Activated CD4-positive, alpha-beta T cell treated with anti-CD3 and anti-CD28 coated beads, Interleukin-2, amount 10 ng/mL, durations not matched to agents 7 days and 5 days (primary cell): Measurements from ENCODE around the gene FBXO28. TPM values are rescaled to one million over a fixed set of nuclear protein-coding genes. Genes with fewer than 3 reads are reported as not detected.

ENCODE experiments used
- CTCF ChIA-PET: fragments of 350-600 bp; sonication (Branson Sonifier 250); formaldehyde crosslinking; loops from one replicate; lab custom pipeline; 2021; ENCODE audit warnings: antibody characterized with exemption; lab: Charles Lee
- POLR2A ChIA-PET: fragments of 350-600 bp; sonication (Branson Sonifier 250); formaldehyde crosslinking; loops from one replicate; lab custom pipeline; 2021; ENCODE audit warnings: antibody characterized with exemption; lab: Charles Lee
- DNase-seq: peaks from one replicate; pipeline ENCODE4 v3.0.0-alpha.2; 2020
- H3K27ac Mint-ChIP-seq: one replicate; pipeline ENCODE4 v1.8.0; 2021; ENCODE audit warnings: mild to moderate bottlenecking, moderate library complexity, mixed read lengths
- H3K27me3 Mint-ChIP-seq: one replicate; pipeline ENCODE4 v1.8.0; 2021; ENCODE audit warnings: mixed read lengths
- H3K36me3 Mint-ChIP-seq: one replicate; pipeline ENCODE4 v1.8.0; 2021; ENCODE audit warnings: low read depth, mixed read lengths
- H3K4me1 Mint-ChIP-seq: one replicate; pipeline ENCODE4 v1.8.0; 2021; ENCODE audit warnings: mixed read lengths
- H3K4me3 Mint-ChIP-seq: one replicate; pipeline ENCODE4 v1.8.0; 2021; ENCODE audit warnings: mild to moderate bottlenecking, moderate library complexity, mixed read lengths
- H3K9me3 Mint-ChIP-seq: one replicate; pipeline ENCODE4 v1.8.0; 2021; ENCODE audit warnings: mixed read lengths
- total RNA-seq, 2 experiments: library from RNA; stranded (reverse); gene quantifications; one replicate each; pipeline ENCODE4 v1.2.3, GENCODE V29; 2021

Gene FBXO28
- total RNA-seq, 2 experiments from 2014 or later: 23.3 to 25.1 TPM

DNA sequence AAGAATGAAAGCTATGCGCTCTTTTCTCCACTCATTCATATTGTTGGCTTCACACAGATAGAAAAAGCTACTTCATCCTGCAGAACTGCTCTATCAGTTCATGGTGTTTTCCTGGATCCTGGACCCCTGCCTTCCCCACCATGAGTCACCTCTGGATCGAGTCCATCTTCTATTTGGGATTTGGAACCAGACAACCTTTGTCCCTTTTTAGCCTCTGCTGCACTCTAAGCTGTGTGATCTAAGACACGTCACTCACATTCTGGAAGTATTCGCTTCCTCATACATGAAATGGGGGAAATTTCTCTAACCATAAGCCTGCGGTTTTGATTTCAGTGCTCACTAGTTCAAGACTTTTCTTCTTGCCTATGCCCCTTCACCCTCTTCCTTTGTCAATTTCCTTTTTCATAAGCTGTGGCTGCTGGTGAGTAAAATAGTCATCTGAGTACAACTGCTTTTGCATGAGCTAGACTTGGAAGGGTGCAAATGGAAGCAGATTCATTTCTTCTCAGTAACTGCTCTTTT is 55.0 kb downstream of the FBXO28 start:
- ChIA-PET POLR2A (interaction anchor here (1.6 kb wide), 1 partner anchor 14 kb away, joined by 3 read pairs; the partner anchor contains the start of gene DEGS1), CTCF (interaction anchor here (0.6 to 2.3 kb wide), 9 partner anchors 9 to 1386 kb away, joined by 3 to 10 read pairs (median 3); no protein-coding TSS in a partner anchor)
- Mint-ChIP-seq H3K27ac (peak overlapping the region; percentile 46), H3K4me3 (peak overlapping the region; percentile 35), H3K27me3 (peaks cover 9% of the 10 kb centered on the region), H3K4me1 (peaks cover 36% of the 10 kb centered on the region), H3K36me3 (peaks cover 8% of the 10 kb centered on the region), H3K9me3 (peaks cover 9% of the 10 kb centered on the region)
- DNase-seq: peak; percentile 59

DNA sequence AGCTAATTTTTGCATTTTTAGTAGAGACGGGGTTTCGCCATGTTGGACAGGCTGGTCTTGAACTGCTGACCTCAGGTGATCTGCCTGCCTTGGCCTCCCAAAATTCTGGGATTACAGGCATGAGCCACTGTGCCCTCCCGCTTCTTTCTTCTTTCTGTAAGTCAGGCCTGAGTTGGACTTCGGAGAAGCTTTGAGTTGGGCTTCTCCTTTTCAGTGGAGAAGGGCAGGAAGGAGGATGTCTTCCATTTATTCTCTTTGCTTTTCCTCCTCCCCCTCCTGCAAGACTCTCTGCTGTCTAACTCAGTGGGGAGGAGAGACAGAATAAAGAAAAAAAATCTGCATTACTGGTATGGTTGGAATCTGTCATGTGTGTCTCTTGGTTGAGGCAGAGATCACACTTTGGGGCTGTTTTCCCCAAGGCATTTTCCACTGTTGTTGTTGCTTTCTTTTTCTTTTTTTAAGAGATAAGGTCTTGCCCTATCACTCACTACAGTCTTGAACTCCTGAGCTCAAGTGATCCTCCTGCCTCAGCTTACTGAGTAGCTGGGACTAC is 55.9 kb downstream of the FBXO28 start:
- POLR2A ChIA-PET: interaction anchor here (0.5 to 1.6 kb wide), 2 partner anchors 13 to 121 kb away, joined by 3 read pairs; partner anchors contain the start of gene DEGS1
- peaks cover 15% of the 10 kb centered on the region for H3K27me3 Mint-ChIP-seq
- H3K4me1 Mint-ChIP-seq: peaks cover 36% of the 10 kb centered on the region
- peaks cover 8% of the 10 kb centered on the region for H3K36me3 Mint-ChIP-seq
- peak overlapping the region; percentile 46 for H3K27ac Mint-ChIP-seq
- peaks cover 9% of the 10 kb centered on the region for H3K9me3 Mint-ChIP-seq
- CTCF ChIA-PET: interaction anchor here (0.6 to 2.3 kb wide), 10 partner anchors 8 to 1387 kb away, joined by 3 to 10 read pairs (median 4); no protein-coding TSS in a partner anchor
- H3K4me3 Mint-ChIP-seq: peak overlapping the region; percentile 38
- DNase-seq: no peak

DNA sequence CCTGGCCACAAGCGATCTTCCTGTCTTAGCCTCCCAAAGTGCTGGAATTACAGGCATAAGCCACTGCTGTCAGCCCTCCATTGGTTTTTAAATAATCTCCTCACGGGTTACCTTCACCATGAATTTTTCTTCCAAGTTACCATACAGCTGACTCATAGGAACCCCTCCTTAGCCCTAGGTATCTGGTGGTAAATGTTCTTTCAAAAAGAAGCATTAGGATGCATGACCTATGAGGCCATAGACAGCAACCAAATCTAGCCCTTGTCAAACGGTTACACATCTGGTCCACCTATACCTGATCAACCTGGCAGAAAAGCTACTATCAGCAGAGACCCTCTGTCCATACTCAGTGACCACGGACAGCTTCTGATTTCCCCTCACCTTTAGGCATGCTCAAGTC is 56.4 kb downstream of the FBXO28 start:
- peak overlapping the region; percentile 46 for H3K27ac Mint-ChIP-seq
- peaks cover 17% of the 10 kb centered on the region for H3K27me3 Mint-ChIP-seq
- ChIA-PET POLR2A (interaction anchor here (0.5 to 1.6 kb wide), 2 partner anchors 13 to 120 kb away, joined by 3 read pairs; partner anchors contain the start of gene DEGS1), CTCF (interaction anchor here (0.8 to 2.3 kb wide), 6 partner anchors 9 to 139 kb away, joined by 3 to 10 read pairs (median 4); no protein-coding TSS in a partner anchor)
- H3K4me1 Mint-ChIP-seq: peaks cover 37% of the 10 kb centered on the region
- no peak overlapping the region for H3K4me3 Mint-ChIP-seq
- no peak for DNase-seq
- peaks cover 8% of the 10 kb centered on the region for H3K36me3 Mint-ChIP-seq
- H3K9me3 Mint-ChIP-seq: peaks cover 9% of the 10 kb centered on the region

GRCh38 chr1:224170748-224171478 is 57.0 kb downstream of the FBXO28 start:
- Mint-ChIP-seq H3K9me3 (peaks cover 9% of the 10 kb centered on the region), H3K4me1 (peaks cover 42% of the 10 kb centered on the region), H3K4me3 (no peak overlapping the region), H3K27ac (peak overlapping the region; percentile 46), H3K36me3 (peaks cover 8% of the 10 kb centered on the region), H3K27me3 (peaks cover 19% of the 10 kb centered on the region)
- CTCF ChIA-PET: interaction anchor here (0.7 to 1.1 kb wide), 3 partner anchors 8 to 61 kb away, joined by 3 to 4 read pairs (median 3); no protein-coding TSS in a partner anchor
- POLR2A ChIA-PET: no interaction called here
- peak; percentile 55 for DNase-seq

- H3K9me3 Mint-ChIP-seq: peaks cover 9% of the 10 kb centered on the region
- H3K27ac Mint-ChIP-seq: no peak overlapping the region
- ChIA-PET POLR2A (no interaction called here), CTCF (interaction anchor here (0.5 kb wide), 1 partner anchor 53 kb away, joined by 6 read pairs; no protein-coding TSS in a partner anchor)
- DNase-seq: no peak
- peaks cover 40% of the 10 kb centered on the region for H3K4me1 Mint-ChIP-seq
- peaks cover 19% of the 10 kb centered on the region for H3K27me3 Mint-ChIP-seq
- H3K36me3 Mint-ChIP-seq: peaks cover 8% of the 10 kb centered on the region
- no peak overlapping the region for H3K4me3 Mint-ChIP-seq
These were observed 58.3 kb downstream of the FBXO28 start for GRCh38 chr1:224172229-224172628.

GRCh38 chr1:224173523-224173922 is 59.6 kb downstream of the FBXO28 start:
- Mint-ChIP-seq H3K27me3 (peaks cover 19% of the 10 kb centered on the region), H3K36me3 (peaks cover 8% of the 10 kb centered on the region), H3K27ac (no peak overlapping the region), H3K4me1 (peaks cover 36% of the 10 kb centered on the region), H3K4me3 (no peak overlapping the region), H3K9me3 (peaks cover 9% of the 10 kb centered on the region)
- DNase-seq: no peak
- ChIA-PET POLR2A (no interaction called here), CTCF (no interaction called here)

DNA sequence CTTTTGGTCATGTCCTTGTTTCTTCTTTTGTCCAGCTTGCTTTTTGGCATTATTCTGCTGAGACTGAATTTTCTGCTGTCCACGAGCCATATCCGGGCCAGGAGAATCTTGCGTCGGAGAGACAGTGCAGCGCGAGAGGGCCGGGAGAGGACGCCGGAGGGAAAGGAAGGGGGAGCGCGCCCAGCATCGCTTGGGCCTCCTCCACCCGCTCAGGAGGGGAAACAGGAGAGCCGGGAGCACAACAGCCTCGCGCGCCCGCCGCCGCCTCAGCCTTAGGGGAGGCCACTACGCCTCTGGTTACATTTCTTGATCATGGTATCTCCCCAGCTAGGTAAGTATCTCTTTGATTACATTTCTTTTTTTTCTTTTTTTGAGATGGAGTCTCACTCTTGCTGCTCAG is 61.7 kb downstream of the FBXO28 start:
- CTCF ChIA-PET: interaction anchor here (0.8 to 1.3 kb wide), 2 partner anchors 16 to 22 kb away, joined by 3 to 4 read pairs; no protein-coding TSS in a partner anchor
- H3K9me3 Mint-ChIP-seq: peaks cover 9% of the 10 kb centered on the region
- peaks cover 19% of the 10 kb centered on the region for H3K27me3 Mint-ChIP-seq
- no peak for DNase-seq
- H3K36me3 Mint-ChIP-seq: peaks cover 8% of the 10 kb centered on the region
- POLR2A ChIA-PET: no interaction called here
- H3K4me3 Mint-ChIP-seq: no peak overlapping the region
- peaks cover 17% of the 10 kb centered on the region for H3K4me1 Mint-ChIP-seq
- H3K27ac Mint-ChIP-seq: peak overlapping the region; percentile 19

DNA sequence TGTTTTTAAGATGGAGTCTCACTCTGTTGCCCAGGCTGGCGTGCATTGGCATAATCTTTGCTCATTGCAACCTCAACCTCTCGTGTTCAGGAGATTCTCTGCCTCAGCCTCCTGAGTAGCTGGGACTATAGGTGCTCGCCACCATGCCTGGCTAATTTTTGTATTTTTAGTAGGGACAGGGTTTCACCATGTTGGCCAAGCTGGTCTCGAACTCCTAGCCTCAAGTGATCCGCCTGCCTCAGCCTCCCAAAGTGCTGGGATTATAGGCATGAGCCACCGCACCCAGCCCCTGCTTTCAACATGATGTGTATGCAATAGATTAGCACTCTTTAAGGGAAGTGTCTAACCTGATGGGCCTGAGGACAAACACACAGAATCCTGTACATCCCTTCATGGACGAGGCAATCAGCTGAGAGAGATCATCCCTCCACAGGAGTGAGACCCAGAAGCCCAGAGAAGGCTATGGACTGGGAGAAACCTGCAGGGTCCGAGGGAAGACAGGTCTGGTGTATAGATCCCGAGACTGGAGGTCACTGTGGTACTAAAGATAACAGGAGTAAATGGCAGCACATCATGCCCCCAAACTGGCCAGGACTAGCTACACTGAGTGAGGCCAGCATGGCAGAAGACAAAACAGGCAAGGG is 63.6 kb downstream of the FBXO28 start:
- no peak overlapping the region for H3K4me3 Mint-ChIP-seq
- POLR2A ChIA-PET: no interaction called here
- H3K27me3 Mint-ChIP-seq: peaks cover 14% of the 10 kb centered on the region
- CTCF ChIA-PET: interaction anchor here (1.0 to 2.5 kb wide), 4 partner anchors 9 to 180 kb away, joined by 3 to 10 read pairs (median 4); no protein-coding TSS in a partner anchor
- no peak for DNase-seq
- peaks cover 26% of the 10 kb centered on the region for H3K4me1 Mint-ChIP-seq
- peaks cover 5% of the 10 kb centered on the region for H3K36me3 Mint-ChIP-seq
- H3K9me3 Mint-ChIP-seq: no peaks in the 10 kb centered on the region
- no peak overlapping the region for H3K27ac Mint-ChIP-seq

DNA sequence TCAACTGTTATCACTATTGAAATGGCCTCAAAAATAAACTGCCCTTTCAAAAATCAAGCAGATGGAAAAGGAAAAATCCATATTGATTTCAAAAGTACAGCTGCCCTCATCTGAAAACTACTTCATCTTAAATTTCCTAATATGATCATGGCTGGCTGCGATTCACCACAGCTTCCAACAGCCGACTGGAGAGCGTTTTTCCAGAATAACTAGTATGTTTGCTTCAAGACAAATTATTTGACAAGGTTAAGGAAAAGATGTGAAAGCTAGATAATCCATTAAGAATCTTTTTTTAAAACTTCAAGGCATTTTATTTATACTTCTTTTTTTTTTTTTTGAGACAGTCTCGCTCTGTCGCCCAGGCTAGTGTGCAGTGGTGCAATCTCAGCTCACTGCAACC is 65.0 kb downstream of the FBXO28 start:
- no peak for DNase-seq
- Mint-ChIP-seq H3K4me3 (no peak overlapping the region), H3K36me3 (peaks cover 6% of the 10 kb centered on the region), H3K4me1 (peaks cover 27% of the 10 kb centered on the region), H3K27ac (no peak overlapping the region), H3K9me3 (no peaks in the 10 kb centered on the region), H3K27me3 (peaks cover 12% of the 10 kb centered on the region)
- ChIA-PET CTCF (interaction anchor here (0.6 to 2.5 kb wide), 6 partner anchors 9 to 1296 kb away, joined by 3 to 10 read pairs (median 4); no protein-coding TSS in a partner anchor), POLR2A (no interaction called here)

- no peak for DNase-seq
- peak overlapping the region; percentile 99 for H3K27ac Mint-ChIP-seq
- H3K36me3 Mint-ChIP-seq: peaks cover 25% of the 10 kb centered on the region
These were observed 67.0 kb downstream of the FBXO28 start for GRCh38 chr1:224180783-224181452.

GRCh38 chr1:224181453-224181810 is 67.5 kb downstream of the FBXO28 start:
- H3K27me3 Mint-ChIP-seq: peaks cover 3% of the 10 kb centered on the region
- peak overlapping the region; percentile 83 for H3K4me3 Mint-ChIP-seq
- no peak for DNase-seq
- no peaks in the 10 kb centered on the region for H3K9me3 Mint-ChIP-seq
- H3K27ac Mint-ChIP-seq: peak overlapping the region; percentile 99
- POLR2A ChIA-PET: no interaction called here
- peaks cover 44% of the 10 kb centered on the region for H3K4me1 Mint-ChIP-seq
- H3K36me3 Mint-ChIP-seq: peaks cover 30% of the 10 kb centered on the region
- CTCF ChIA-PET: interaction anchor here (1.6 kb wide), 1 partner anchor 19 kb away, joined by 3 read pairs; no protein-coding TSS in a partner anchor

More at GRCh38 chr1:224180783-224181452, 67.0 kb downstream of the FBXO28 start:
- POLR2A ChIA-PET: no interaction called here
- Mint-ChIP-seq H3K9me3 (no peaks in the 10 kb centered on the region), H3K4me3 (no peak overlapping the region), H3K27me3 (peaks cover 3% of the 10 kb centered on the region), H3K4me1 (peaks cover 41% of the 10 kb centered on the region)
- CTCF ChIA-PET: interaction anchor here (0.7 kb wide), 1 partner anchor 38 kb away, joined by 3 read pairs; no protein-coding TSS in a partner anchor
